Activated T-cell treated with anti-CD3 and anti-CD28 coated beads for 4 hours (primary cell): ENCODE results near the gene SLC25A22.

Source experiments
- DNase-seq: peaks from one replicate; pipeline ENCODE4 v3.0.0-alpha.2; 2020

SLC25A22 gene

GRCh38 chr11:770642-771616, 27.2 kb downstream of the SLC25A22 start:
- no peak for DNase-seq

GRCh38 chr11:769887-770641, 28.0 kb downstream of the SLC25A22 start:
- no peak for DNase-seq

- no peak for DNase-seq
Measured at GRCh38 chr11:767238-767637, 30.8 kb downstream of the SLC25A22 start.

- no peak for DNase-seq
Measured at GRCh38 chr11:766936-767210, 31.2 kb downstream of the SLC25A22 start.

GRCh38 chr11:766106-766935, 31.8 kb downstream of the SLC25A22 start:
- DNase-seq = no peak

- no peak for DNase-seq
Measured at GRCh38 chr11:765802-766091, 32.3 kb downstream of the SLC25A22 start.

- DNase-seq = peak; percentile 48
Measured at GRCh38 chr11:765025-765801, 32.9 kb downstream of the SLC25A22 start.

GRCh38 chr11:764322-765024, 33.6 kb downstream of the SLC25A22 start:
- DNase-seq = no peak

GRCh38 chr11:763549-764321, 34.3 kb downstream of the SLC25A22 start:
- DNase-seq = no peak

- no peak for DNase-seq
Measured at GRCh38 chr11:763073-763463, 35.0 kb downstream of the SLC25A22 start.

GRCh38 chr11:762421-763072, 35.5 kb downstream of the SLC25A22 start:
- no peak for DNase-seq

GRCh38 chr11:761526-762108, 36.5 kb downstream of the SLC25A22 start:
- no peak for DNase-seq

- no peak for DNase-seq
Measured at GRCh38 chr11:760236-760635, 37.8 kb downstream of the SLC25A22 start.

- no peak for DNase-seq
Measured at GRCh38 chr11:749731-750130, 48.4 kb downstream of the SLC25A22 start.

- no peak for DNase-seq
Measured at GRCh38 chr11:748007-748359, 50.1 kb downstream of the SLC25A22 start.

GRCh38 chr11:747158-748006, 50.7 kb downstream of the SLC25A22 start, which contains the start of gene TALDO1:
Gene TALDO1, plus strand, starts transcription at chr11:747464. Its CDS starts 18 bp downstream, at chr11:747482.
- peak; percentile 54 for DNase-seq

GRCh38 chr11:746289-747157, 51.6 kb downstream of the SLC25A22 start:
- no peak for DNase-seq

- no peak for DNase-seq
Measured at GRCh38 chr11:745428-745827, 52.7 kb downstream of the SLC25A22 start.
